PC-9 (cell line): ENCODE data around the gene CPXM2. TPM values are rescaled to one million over a fixed set of nuclear protein-coding genes. Genes with fewer than 3 reads are reported as not detected.

ENCODE experiments used
- BruUV-seq: library from RNA; stranded (reverse); fragments of 400-500 nt; replicated peaks from 2 replicates; lab custom pipeline; 2021; lab: Mats Ljungman, UMichigan
- CTCF ChIA-PET: fragments of 300-600 bp; sonication (Branson Sonifier 250); formaldehyde crosslinking; loops from one replicate; lab custom pipeline; 2022; ENCODE audit warnings: antibody characterized with exemption; lab: Charles Lee
- POLR2A ChIA-PET: fragments of 300-600 bp; sonication (Branson Sonifier 250); formaldehyde crosslinking; loops from one replicate; lab custom pipeline; 2022; ENCODE audit warnings: antibody characterized with exemption; ENCODE audit not compliant: unreplicated experiment; lab: Charles Lee
- DNase-seq, 2 experiments: peaks; one replicate each; pipeline versions ENCODE4 v3.0.0 to v3.0.0-alpha.2; 2015 to 2022; ENCODE audit warnings: mixed read lengths in 1 of 2
- H2AFZ ChIP-seq: fragments of 200-600 bp; sonication (generic); 2 replicates; pipeline ENCODE4 v1.8.1; 2017; ENCODE audit warnings: antibody characterized with exemption
- H3F3A ChIP-seq: fragments of 200-600 bp; sonication (generic); 2 replicates; pipeline ENCODE4 v1.8.1; 2017; ENCODE audit warnings: antibody characterized with exemption, mild to moderate bottlenecking, low read depth; ENCODE audit not compliant: insufficient read depth
- H3K27ac ChIP-seq: fragments of 200-600 bp; sonication (generic); 2 replicates; pipeline ENCODE4 v1.6.1; 2016; ENCODE audit warnings: mixed run types
- H3K27me3 ChIP-seq: fragments of 200-600 bp; sonication (generic); 2 replicates; pipeline ENCODE4 v1.6.1; 2016; ENCODE audit warnings: low read depth, mixed run types; ENCODE audit not compliant: insufficient read depth
- H3K36me3 ChIP-seq: fragments of 200-600 bp; sonication (generic); 2 replicates; pipeline ENCODE4 v1.6.1; 2016; ENCODE audit warnings: low read depth, mixed run types
- H3K4me1 ChIP-seq: fragments of 200-600 bp; sonication (generic); replicated peaks from 2 replicates; pipeline ENCODE4 v1.6.1; 2016; ENCODE audit warnings: mixed run types; ENCODE audit not compliant: insufficient read depth
- H3K4me2 ChIP-seq: fragments of 200-600 bp; sonication (generic); 2 replicates; pipeline ENCODE4 v1.6.1; 2017; ENCODE audit warnings: mixed run types
- H3K4me3 ChIP-seq: fragments of 200-600 bp; sonication (generic); 2 replicates; pipeline ENCODE4 v1.6.1; 2016; ENCODE audit warnings: mixed run types
- H3K79me2 ChIP-seq: fragments of 200-600 bp; sonication (generic); 2 replicates; pipeline ENCODE4 v1.6.1; 2017; ENCODE audit warnings: low read depth, mixed run types
- H3K9me2 ChIP-seq: fragments of 200-600 bp; sonication (generic); 2 replicates; pipeline ENCODE4 v1.8.1; 2017; ENCODE audit warnings: mild to moderate bottlenecking; ENCODE audit not compliant: insufficient read depth
- H3K9me3 ChIP-seq: fragments of 200-600 bp; sonication (generic); 2 replicates; pipeline ENCODE4 v1.8.1; 2016; ENCODE audit warnings: low read depth; ENCODE audit not compliant: insufficient read depth
- H4K20me1 ChIP-seq: fragments of 200-600 bp; sonication (generic); 2 replicates; pipeline ENCODE4 v1.8.1; 2017; ENCODE audit not compliant: insufficient read depth
- CTCF ChIP-seq: fragments of 200-600 bp; sonication (generic); conservative IDR thresholded peaks from 2 replicates; pipeline ENCODE4 v1.6.1; 2017; ENCODE audit warnings: mixed run types, antibody characterized with exemption, mild to moderate bottlenecking, moderate library complexity
- EZH2 ChIP-seq: fragments of 200-600 bp; sonication (generic); IDR thresholded peaks from 2 replicates; pipeline ENCODE4 v1.8.0; 2017; ENCODE audit warnings: antibody characterized with exemption, low read depth
- intact Hi-C: fragments of 100-400 bp; cut with micrococcal nuclease; formaldehyde crosslinking; loops from one replicate; pipeline ENCODE4 v1.10.0; 2022; ENCODE audit not compliant: unreplicated experiment
- total RNA-seq: library from RNA; stranded (reverse); gene quantifications from 2 replicates; pipeline ENCODE4 v1.2.3, GENCODE V29; 2021

Gene CPXM2
- total RNA-seq, 1 experiment from 2014 or later = not detected

- no peaks in the 10 kb centered on the region for H3K9me3 ChIP-seq
- H2AFZ ChIP-seq = no peak overlapping the region
- H4K20me1 ChIP-seq = no peaks in the 10 kb centered on the region
- H3K9me2 ChIP-seq = no peaks in the 10 kb centered on the region
- H3K27ac ChIP-seq = no peak overlapping the region
- H3F3A ChIP-seq = no peaks in the 10 kb centered on the region
- no peaks in the 10 kb centered on the region for H3K79me2 ChIP-seq
- no peaks in the 10 kb centered on the region for H3K27me3 ChIP-seq
- no TSS peak for BruUV-seq
- CTCF ChIA-PET = no interaction called here
- no peak overlapping the region for H3K4me3 ChIP-seq
- TF ChIP-seq CTCF = no peak
- TF ChIP-seq EZH2 = no peak
- intact Hi-C loops = no loop called here
- H3K4me1 ChIP-seq = no peaks in the 10 kb centered on the region
- POLR2A ChIA-PET = no interaction called here
- no peak overlapping the region for H3K4me2 ChIP-seq
- DNase-seq = no peak
- no peaks in the 10 kb centered on the region for H3K36me3 ChIP-seq
Observed at GRCh38 chr10:123808906-123809305, 82.7 kb downstream of the CPXM2 start.

GRCh38 chr10:123808286-123808685, 83.3 kb downstream of the CPXM2 start:
- no peaks in the 10 kb centered on the region for H3K79me2 ChIP-seq
- BruUV-seq = no TSS peak
- no peaks in the 10 kb centered on the region for H3F3A ChIP-seq
- no peaks in the 10 kb centered on the region for H4K20me1 ChIP-seq
- H3K4me1 ChIP-seq = no peaks in the 10 kb centered on the region
- no peak overlapping the region for H3K4me3 ChIP-seq
- no peak overlapping the region for H3K27ac ChIP-seq
- no peak for TF ChIP-seq EZH2
- TF ChIP-seq CTCF = no peak
- POLR2A ChIA-PET = no interaction called here
- H3K36me3 ChIP-seq = no peaks in the 10 kb centered on the region
- H3K4me2 ChIP-seq = no peak overlapping the region
- CTCF ChIA-PET = no interaction called here
- no peaks in the 10 kb centered on the region for H3K27me3 ChIP-seq
- no peaks in the 10 kb centered on the region for H3K9me2 ChIP-seq
- intact Hi-C loops = no loop called here
- no peak for DNase-seq
- H2AFZ ChIP-seq = no peak overlapping the region
- H3K9me3 ChIP-seq = no peaks in the 10 kb centered on the region

- DNase-seq = no peak
- no peaks in the 10 kb centered on the region for H3K79me2 ChIP-seq
- H3K9me3 ChIP-seq = no peaks in the 10 kb centered on the region
- no peaks in the 10 kb centered on the region for H3K36me3 ChIP-seq
- TF ChIP-seq CTCF (no peak), EZH2 (no peak)
- intact Hi-C loops = no loop called here
- H3K4me1 ChIP-seq = no peaks in the 10 kb centered on the region
- no peaks in the 10 kb centered on the region for H4K20me1 ChIP-seq
- ChIA-PET CTCF (no interaction called here), POLR2A (no interaction called here)
- no peaks in the 10 kb centered on the region for H3F3A ChIP-seq
- H3K4me2 ChIP-seq = no peak overlapping the region
- no peak overlapping the region for H2AFZ ChIP-seq
- BruUV-seq = no TSS peak
- H3K27me3 ChIP-seq = no peaks in the 10 kb centered on the region
- no peaks in the 10 kb centered on the region for H3K9me2 ChIP-seq
- H3K27ac ChIP-seq = no peak overlapping the region
- no peak overlapping the region for H3K4me3 ChIP-seq
Observed at GRCh38 chr10:123807444-123808035, 84.1 kb downstream of the CPXM2 start.
